ENCODE data around the gene ECEL1.

The ECEL1 gene

DNA sequence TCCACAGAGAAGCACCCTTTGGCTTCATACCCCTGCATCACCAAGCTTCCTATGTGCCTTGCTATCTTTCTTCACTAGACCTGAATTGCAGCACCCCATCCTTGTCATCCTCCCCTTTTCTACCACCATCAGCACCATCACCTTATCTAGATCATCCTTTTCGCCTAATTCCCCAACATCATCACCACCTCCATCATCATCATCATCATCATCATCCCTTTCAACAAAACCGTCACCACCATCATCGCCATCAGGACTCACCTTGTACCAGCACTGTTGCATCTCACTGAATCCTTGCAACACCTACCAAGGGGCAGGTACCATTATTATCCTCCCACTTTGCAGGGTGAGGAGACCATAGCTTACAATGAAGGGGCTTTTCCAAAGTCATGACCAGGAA lies 10.8 kb upstream of the ECEL1 start:
- DNase-seq, result no peak

- DNase-seq, result no peak
Observed at GRCh38 chr2:232497348-232497747, 9.7 kb upstream of the ECEL1 start.

GRCh38 chr2:232496501-232497270 lies 9.1 kb upstream of the ECEL1 start:
- DNase-seq, result no peak

DNA sequence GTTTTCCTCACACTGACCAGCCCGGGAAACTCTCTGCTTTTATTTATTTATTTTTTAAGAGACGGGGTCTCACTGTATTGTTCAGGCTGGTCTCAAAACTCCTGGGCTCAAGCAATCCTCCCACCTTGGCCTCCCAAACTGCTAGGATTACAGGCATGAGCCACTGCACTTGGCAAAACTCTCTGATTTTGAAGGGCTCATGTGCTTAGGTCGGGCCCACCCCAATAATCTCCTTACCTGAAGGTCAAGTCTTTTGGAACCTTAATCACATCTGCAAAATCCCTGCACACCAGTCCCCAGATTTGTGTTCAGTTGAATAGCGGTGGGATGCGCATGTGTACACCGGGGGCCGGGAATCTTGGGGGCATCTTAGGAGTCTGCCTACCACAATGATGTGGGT lies 7.7 kb upstream of the ECEL1 start:
- DNase-seq, result no peak

GRCh38 chr2:232494542-232494941 lies 6.9 kb upstream of the ECEL1 start:
- DNase-seq, result no peak

DNA sequence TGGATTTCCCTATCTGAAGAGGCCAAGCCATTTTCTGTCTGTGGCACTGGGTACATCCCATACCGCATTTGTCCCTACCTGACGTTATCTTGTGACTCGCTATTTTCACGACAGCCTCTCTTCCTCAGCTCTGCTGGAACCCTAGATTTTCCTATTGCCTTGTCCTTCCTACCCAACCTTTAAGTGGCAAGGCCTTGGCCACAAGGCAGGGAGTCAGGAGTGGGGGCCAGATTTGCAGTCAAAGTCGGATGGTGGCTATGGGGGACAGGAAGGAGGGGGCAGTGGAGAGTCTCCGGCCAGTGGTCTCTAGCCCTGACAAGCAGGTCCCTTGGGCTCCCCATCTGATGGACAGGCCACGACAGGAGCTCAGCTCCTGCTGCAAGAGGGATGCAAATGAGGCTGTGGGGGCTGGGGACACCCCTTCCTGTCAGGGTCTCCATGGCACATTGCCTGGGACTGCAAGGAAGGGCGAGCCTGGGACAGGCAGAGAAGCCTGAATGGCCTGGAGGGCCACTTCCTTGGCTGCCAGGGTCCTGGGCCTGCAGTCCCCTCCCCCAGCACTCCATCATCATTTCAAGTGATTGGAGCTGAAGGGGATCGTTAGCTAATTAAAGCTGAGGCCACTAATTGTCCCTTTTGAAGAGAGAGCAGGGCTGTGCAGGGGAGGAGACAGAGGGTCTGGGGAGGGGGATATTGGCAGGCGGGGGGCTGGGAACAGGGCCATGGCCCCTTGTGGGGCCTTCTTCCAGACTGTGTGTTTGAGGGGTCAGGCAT lies 6.3 kb upstream of the ECEL1 start:
- DNase-seq, result no peak

GRCh38 chr2:232492963-232493700 lies 5.5 kb upstream of the ECEL1 start:
- no peak for DNase-seq

GRCh38 chr2:232492236-232492848 lies 4.7 kb upstream of the ECEL1 start:
- no peak for DNase-seq

- DNase-seq, result no peak
Observed at GRCh38 chr2:232491139-232491780, 3.6 kb upstream of the ECEL1 start.

DNA sequence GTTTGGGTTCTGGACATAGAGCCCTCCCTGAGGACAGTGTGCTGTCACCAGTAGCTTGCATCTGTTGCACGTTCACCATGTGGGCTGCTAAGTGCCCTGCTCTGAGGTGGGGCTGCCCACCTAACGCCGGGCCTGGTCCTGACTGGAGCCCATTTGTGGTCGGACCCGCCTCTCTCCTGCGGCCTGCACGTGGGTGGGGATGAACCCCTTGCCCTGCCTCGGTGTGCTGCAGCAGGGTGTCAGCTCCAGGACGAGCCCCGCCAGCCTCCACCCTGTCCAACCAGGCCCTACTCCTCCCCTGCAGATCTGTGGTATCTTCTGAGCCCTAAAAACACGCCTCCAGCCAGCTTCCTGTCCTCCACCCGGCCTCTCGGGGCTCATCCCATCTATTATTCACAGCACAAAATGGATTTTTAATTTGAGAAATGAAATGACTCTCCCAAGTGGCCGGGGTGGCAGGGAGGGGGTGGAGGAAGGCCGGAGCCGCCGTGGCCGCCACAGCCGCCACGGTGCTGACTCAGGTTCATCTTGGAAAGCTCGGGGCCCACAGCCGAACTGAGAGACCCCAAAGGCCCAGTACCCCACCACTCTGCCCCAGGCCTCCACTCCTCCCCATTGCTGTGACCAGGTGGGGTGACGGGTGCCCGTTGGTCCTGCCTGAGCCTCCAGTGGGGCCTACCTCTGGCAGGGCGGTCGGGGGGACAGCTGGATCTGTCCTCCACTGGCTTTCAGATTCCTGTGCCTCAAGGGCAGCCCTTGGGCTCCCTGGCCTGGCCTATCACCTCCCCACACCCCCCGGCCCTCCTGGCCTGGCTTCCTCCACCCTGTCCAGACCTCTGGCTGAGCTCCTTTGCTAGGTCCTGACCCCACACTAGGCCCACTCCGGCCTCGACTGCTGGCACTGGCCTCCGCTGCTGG lies 2.8 kb upstream of the ECEL1 start:
- DNase-seq, result no peak

GRCh38 chr2:232489516-232490220 lies 2.0 kb upstream of the ECEL1 start:
- no peak for DNase-seq

GRCh38 chr2:232488721-232489300 lies 1.2 kb upstream of the ECEL1 start:
- DNase-seq, result no peak

GRCh38 chr2:232488097-232488711 lies 570 bp upstream of the ECEL1 start:
- DNase-seq, result no peak

DNA sequence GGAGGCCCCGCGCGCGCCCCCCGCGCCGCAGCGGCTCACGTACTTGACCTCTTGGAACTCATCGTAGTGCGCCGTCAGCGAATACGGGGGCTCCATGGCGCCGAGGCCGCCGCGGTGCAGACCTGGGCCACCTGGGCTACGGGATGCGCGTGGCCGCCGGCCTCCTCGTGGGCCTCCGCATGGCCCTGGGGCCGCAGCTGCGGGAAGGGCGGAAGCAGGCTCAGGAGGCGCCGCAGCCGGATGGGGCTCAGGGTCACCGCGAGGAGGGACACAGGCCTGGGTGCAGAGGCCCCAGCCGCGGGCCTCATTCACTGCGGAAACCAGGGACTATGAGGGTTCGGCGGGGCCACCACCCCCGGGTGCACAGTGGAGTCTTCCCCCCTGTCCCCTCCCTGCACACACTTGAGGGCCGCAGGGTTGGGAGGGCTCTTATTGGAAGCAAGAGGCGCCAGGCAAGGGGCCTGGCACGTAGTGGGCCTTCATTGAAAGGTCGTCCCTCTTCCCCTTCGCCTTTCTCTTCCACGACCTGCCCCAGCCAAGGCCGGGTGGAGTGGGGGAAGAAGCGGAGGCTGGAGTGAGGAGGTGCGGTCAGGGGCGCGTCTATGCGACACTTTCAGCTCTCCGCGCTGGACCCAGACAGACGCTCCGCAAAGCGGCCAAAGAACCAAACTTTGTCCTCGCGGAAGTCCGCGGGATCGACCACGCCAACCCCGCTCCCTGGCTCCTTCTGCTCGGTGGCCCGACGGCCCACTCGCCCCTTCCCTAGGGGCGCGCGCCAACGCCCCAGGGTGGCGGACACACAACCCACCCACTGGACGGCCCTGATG lies 863 bp downstream of the ECEL1 start:
- no peak for DNase-seq

GRCh38 chr2:232485757-232486557 lies 1.7 kb downstream of the ECEL1 start:
- DNase-seq, result no peak

- no peak for DNase-seq
Observed at GRCh38 chr2:232485348-232485756, 2.3 kb downstream of the ECEL1 start.
